Measurements from ENCODE around the gene DYNC2I2.

The DYNC2I2 gene

GRCh38 chr9:128614728-128615127, 41.9 kb downstream of the DYNC2I2 start:
- peaks cover 77% of the 10 kb centered on the region for H3K36me3 Mint-ChIP-seq (ENCODE audit: low read depth)
- no peak overlapping the region for H3K4me3 Mint-ChIP-seq

GRCh38 chr9:128611600-128612394, 44.9 kb downstream of the DYNC2I2 start:
- no peaks in the 10 kb centered on the region for H3K27me3 Mint-ChIP-seq (ENCODE audit: low read depth)
- no peak for TF ChIP-seq CTCF (IDR thresholded peaks at IDR 0.05; ENCODE audit: unreplicated experiment in 3 of 3)
- H3K36me3 Mint-ChIP-seq (ENCODE audit: low read depth): peaks cover 80% of the 10 kb centered on the region
- H3K9me3 Mint-ChIP-seq: no peaks in the 10 kb centered on the region
- H3K27ac Mint-ChIP-seq: no peak overlapping the region
- no peaks in the 10 kb centered on the region for H3K4me1 Mint-ChIP-seq
- H3K4me3 Mint-ChIP-seq: no peak overlapping the region

More at GRCh38 chr9:128614728-128615127, 41.9 kb downstream of the DYNC2I2 start:
- no peak for TF ChIP-seq CTCF (IDR thresholded peaks at IDR 0.05; ENCODE audit: unreplicated experiment in 3 of 3)
- Mint-ChIP-seq H3K27ac (no peak overlapping the region), H3K4me1 (no peaks in the 10 kb centered on the region), H3K27me3 (ENCODE audit: low read depth) (no peaks in the 10 kb centered on the region), H3K9me3 (no peaks in the 10 kb centered on the region)

GRCh38 chr9:128610897-128611296, 45.8 kb downstream of the DYNC2I2 start:
- H3K27ac Mint-ChIP-seq: no peak overlapping the region
- H3K4me3 Mint-ChIP-seq: no peak overlapping the region
- H3K27me3 Mint-ChIP-seq (ENCODE audit: low read depth): no peaks in the 10 kb centered on the region
- no peaks in the 10 kb centered on the region for H3K4me1 Mint-ChIP-seq
- TF ChIP-seq CTCF (IDR thresholded peaks at IDR 0.05; ENCODE audit: unreplicated experiment in 3 of 3): no peak
- no peaks in the 10 kb centered on the region for H3K9me3 Mint-ChIP-seq
- H3K36me3 Mint-ChIP-seq (ENCODE audit: low read depth): peaks cover 78% of the 10 kb centered on the region

GRCh38 chr9:128607642-128608350, 48.9 kb downstream of the DYNC2I2 start:
- no peak for TF ChIP-seq CTCF (IDR thresholded peaks at IDR 0.05; ENCODE audit: unreplicated experiment in 3 of 3)
- no peak overlapping the region for H3K4me3 Mint-ChIP-seq
- no peaks in the 10 kb centered on the region for H3K4me1 Mint-ChIP-seq
- no peaks in the 10 kb centered on the region for H3K9me3 Mint-ChIP-seq
- H3K36me3 Mint-ChIP-seq (ENCODE audit: low read depth): peaks cover 75% of the 10 kb centered on the region
- H3K27me3 Mint-ChIP-seq (ENCODE audit: low read depth): no peaks in the 10 kb centered on the region
- H3K27ac Mint-ChIP-seq: no peak overlapping the region

GRCh38 chr9:128603697-128604096, 53.0 kb downstream of the DYNC2I2 start:
- no peaks in the 10 kb centered on the region for H3K27me3 Mint-ChIP-seq (ENCODE audit: low read depth)
- no peaks in the 10 kb centered on the region for H3K4me1 Mint-ChIP-seq
- no peak for TF ChIP-seq CTCF (IDR thresholded peaks at IDR 0.05; ENCODE audit: unreplicated experiment in 3 of 3)
- peaks cover 72% of the 10 kb centered on the region for H3K36me3 Mint-ChIP-seq (ENCODE audit: low read depth)
- no peaks in the 10 kb centered on the region for H3K9me3 Mint-ChIP-seq
- H3K27ac Mint-ChIP-seq: no peak overlapping the region
- H3K4me3 Mint-ChIP-seq: no peak overlapping the region

All from nephron (organoid).